Natural killer cell treated with Interleukin-12 subunit alpha and Interleukin-12 subunit beta and Interleukin-15 and Interleukin-18, amount 100 ng/mL, for 72 hours (primary cell): ENCODE measurements around the gene TEAD4. TPM values are rescaled to one million over a fixed set of nuclear protein-coding genes. Genes with fewer than 3 reads are reported as not detected.

ENCODE experiments used
- ATAC-seq, 2 donors: fragments of 150-1000 bp; cut with Tn5 transposase in 1 of 2; sonication (Bioruptor Pico), chemical (Tn5 transposase) in 1 of 2; 2 replicates each; pipeline ENCODE4 v1.10.0; 2021
- DNase-seq: peaks from one replicate; pipeline ENCODE4 v3.0.0; 2022; ENCODE audit warnings: low spot score
- H3K27ac Mint-ChIP-seq, 2 donors: 1 replicate in 1 of 2; 2 replicates in 1 of 2; pipeline ENCODE4 v1.8.0; 2022; ENCODE audit warnings: mixed read lengths in 2 of 2, mild to moderate bottlenecking in 1 of 2, moderate library complexity in 1 of 2
- H3K27me3 Mint-ChIP-seq, 2 donors: 1 replicate in 1 of 2; 2 replicates in 1 of 2; pipeline ENCODE4 v1.8.0; 2022; ENCODE audit warnings: mixed read lengths in 2 of 2
- H3K36me3 Mint-ChIP-seq: one replicate; pipeline ENCODE4 v1.8.0; 2022; ENCODE audit warnings: mixed read lengths
- H3K4me1 Mint-ChIP-seq, 2 donors: 1 replicate in 1 of 2; 2 replicates in 1 of 2; pipeline ENCODE4 v1.8.0; 2022; ENCODE audit warnings: low read depth in 2 of 2, mixed read lengths in 2 of 2, mild to moderate bottlenecking in 1 of 2
- H3K4me3 Mint-ChIP-seq: one replicate; pipeline ENCODE4 v1.8.0; 2022; ENCODE audit warnings: mixed read lengths
- H3K9me3 Mint-ChIP-seq: 2 replicates; pipeline ENCODE4 v1.8.0; 2022; ENCODE audit warnings: mixed read lengths
- total RNA-seq, 2 donors: library from RNA; stranded (reverse); gene quantifications; one replicate each; pipeline ENCODE4 v1.2.3, GENCODE V29; 2022

Gene TEAD4
- total RNA-seq, 2 donors from 2014 or later, result 0.33 TPM; not detected in 1

DNA sequence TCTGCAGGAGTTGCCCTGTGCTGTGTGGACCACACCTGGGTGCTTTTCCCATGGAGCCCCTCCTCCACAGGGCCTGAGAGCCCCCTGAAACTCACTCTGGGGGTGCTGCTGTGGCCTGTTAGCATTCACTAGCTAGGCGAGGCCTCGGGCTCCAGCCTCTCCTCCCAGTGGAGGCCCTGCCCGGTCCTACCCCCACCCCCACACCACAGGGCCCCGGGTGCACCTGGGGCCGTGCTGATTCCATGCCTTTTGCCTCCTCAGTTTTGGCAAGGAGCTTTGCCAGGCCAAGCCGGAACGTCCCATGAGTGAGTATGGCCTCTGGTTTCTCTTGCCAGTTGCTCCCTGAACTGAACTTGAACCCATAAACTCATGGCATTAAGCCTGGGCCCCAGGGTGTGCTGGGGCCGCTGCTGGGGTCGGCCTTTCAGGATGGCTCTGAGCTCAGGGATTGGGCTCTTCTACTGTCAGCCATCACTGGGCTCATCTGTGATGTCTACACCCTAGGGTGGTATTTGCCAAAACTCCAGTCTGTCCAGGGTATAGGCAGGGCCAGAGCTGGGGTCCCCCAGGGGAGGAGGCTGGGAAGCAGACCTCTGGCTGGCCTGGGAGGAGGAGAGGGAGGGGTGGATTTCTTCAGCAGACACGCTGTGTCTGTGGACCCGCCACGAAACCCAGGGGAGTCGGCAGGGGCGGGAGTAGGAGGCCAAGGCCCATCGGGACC is 59.2 kb downstream of the TEAD4 start:
- Mint-ChIP-seq H3K27ac (no peak overlapping the region), H3K27me3 (no peaks in the 10 kb centered on the region), H3K4me3 (no peak overlapping the region), H3K4me1 (no peaks in the 10 kb centered on the region), H3K9me3 (no peaks in the 10 kb centered on the region), H3K36me3 (no peaks in the 10 kb centered on the region)
- ATAC-seq (no peak), DNase-seq (no peak)

DNA sequence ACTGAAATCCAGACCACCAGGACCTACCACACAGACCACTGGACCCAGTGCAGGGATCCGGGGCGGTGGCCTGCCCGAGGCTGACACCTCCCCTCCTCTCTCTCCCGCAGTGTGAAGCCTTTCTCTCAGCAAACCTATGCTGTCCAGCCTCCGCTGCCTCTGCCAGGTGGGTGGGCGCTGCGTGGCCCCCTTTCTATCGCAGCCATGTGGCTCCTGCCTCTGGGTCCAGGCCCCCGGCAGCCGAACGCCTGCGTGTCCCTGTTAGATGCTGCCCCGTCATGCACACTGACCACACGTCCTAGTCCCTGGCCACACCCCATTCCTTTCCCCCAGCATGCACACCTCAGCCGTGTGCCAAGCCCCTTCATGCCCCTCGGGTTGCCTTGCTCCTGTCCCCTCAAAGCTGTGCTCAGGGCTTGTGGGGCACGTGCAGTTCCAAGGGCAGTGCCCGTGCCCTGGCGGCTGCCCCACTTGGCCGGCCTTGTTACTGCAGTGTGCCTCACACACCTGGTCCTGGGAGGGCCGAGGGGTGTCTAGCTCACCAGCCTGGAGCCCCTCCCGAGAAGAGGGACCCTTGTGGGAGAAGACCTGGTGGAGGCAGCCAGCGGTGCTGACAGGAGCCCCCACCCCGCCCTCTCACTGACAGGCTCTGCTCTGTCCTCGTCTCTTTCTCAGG is 59.9 kb downstream of the TEAD4 start:
- no peaks in the 10 kb centered on the region for H3K4me1 Mint-ChIP-seq
- no peaks in the 10 kb centered on the region for H3K27me3 Mint-ChIP-seq
- H3K9me3 Mint-ChIP-seq, result no peaks in the 10 kb centered on the region
- no peak overlapping the region for H3K4me3 Mint-ChIP-seq
- ATAC-seq, result peak; percentile 7 to 20
- no peaks in the 10 kb centered on the region for H3K36me3 Mint-ChIP-seq
- DNase-seq, result no peak
- H3K27ac Mint-ChIP-seq, result peak overlapping the region in 1 of 2 donors; percentile 14

DNA sequence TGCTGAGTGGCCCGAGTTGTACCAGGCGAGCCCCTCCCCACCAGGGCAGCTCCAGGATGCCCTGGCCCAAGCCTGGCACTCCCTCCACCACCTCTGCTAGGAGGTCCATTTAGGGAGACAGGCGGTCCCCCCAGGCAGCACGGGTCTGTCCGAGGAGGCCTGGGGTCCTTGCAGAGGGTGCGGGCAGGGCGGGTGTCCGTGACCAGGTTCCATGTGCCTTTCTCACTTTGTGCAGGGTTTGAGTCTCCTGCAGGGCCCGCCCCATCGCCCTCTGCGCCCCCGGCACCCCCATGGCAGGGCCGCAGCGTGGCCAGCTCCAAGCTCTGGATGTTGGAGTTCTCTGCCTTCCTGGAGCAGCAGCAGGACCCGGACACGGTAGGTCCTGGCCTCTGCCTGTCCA is 61.2 kb downstream of the TEAD4 start:
- Mint-ChIP-seq H3K27me3 (no peaks in the 10 kb centered on the region), H3K27ac (no peak overlapping the region), H3K4me1 (no peaks in the 10 kb centered on the region), H3K9me3 (no peaks in the 10 kb centered on the region), H3K4me3 (no peak overlapping the region), H3K36me3 (no peaks in the 10 kb centered on the region)
- ATAC-seq (no peak), DNase-seq (no peak)

DNA sequence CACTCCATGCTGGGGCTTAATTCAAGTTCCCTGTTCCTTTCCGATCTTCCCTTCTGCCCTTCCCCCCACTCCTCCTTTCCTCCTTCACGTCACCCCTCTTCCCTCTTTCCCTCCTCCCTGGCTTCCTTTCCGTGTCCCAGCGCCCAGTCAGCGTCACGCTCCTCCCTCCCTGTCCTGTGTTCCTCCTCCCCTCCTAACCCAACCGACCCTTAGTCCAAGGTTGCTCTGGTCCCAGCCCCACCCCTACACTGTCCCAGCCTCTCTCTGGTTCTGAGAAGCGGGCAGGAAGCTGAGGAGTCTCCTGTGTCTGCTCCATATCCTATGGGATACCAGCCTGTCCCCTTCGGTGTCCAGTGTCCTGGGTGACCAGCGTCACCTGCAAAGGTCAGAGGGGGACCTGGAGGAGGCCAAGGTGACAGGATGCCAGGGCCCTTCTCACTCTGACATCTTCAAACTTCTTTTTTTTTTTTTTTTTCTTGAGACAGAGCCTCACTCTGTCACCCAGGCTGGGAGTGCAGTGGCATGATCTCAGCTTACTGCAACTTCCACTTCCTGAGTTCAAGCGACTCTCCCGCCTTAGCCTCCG is 61.7 kb downstream of the TEAD4 start:
- Mint-ChIP-seq H3K27me3 (no peaks in the 10 kb centered on the region), H3K4me3 (no peak overlapping the region), H3K4me1 (no peaks in the 10 kb centered on the region), H3K36me3 (no peaks in the 10 kb centered on the region), H3K27ac (no peak overlapping the region), H3K9me3 (no peaks in the 10 kb centered on the region)
- DNase-seq, result no peak
- ATAC-seq, result no peak

DNA sequence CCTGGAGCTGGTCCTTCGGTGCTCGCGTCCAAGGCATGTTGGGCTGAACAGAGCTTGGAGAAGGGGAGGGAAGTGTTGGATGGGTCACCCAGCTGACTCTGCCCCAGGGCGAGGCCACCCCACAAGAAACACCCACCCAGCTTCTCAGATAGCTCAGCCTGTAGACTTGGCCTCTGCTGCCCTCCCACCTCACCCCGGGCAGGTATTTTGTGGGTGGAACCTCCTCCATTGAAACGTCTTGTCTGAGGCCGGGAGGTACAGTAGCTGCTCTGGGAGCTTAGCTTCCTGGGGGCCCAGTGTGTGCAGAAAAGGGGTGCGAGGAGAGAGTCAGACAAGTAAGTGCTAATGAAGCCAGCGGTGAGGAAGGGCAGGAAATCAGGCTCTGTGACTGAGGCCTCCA is 63.2 kb downstream of the TEAD4 start:
- ATAC-seq (no peak), DNase-seq (no peak)
- H3K27me3 Mint-ChIP-seq, result no peaks in the 10 kb centered on the region
- no peaks in the 10 kb centered on the region for H3K36me3 Mint-ChIP-seq
- no peak overlapping the region for H3K4me3 Mint-ChIP-seq
- H3K4me1 Mint-ChIP-seq, result no peaks in the 10 kb centered on the region
- H3K27ac Mint-ChIP-seq, result no peak overlapping the region
- H3K9me3 Mint-ChIP-seq, result no peaks in the 10 kb centered on the region

DNA sequence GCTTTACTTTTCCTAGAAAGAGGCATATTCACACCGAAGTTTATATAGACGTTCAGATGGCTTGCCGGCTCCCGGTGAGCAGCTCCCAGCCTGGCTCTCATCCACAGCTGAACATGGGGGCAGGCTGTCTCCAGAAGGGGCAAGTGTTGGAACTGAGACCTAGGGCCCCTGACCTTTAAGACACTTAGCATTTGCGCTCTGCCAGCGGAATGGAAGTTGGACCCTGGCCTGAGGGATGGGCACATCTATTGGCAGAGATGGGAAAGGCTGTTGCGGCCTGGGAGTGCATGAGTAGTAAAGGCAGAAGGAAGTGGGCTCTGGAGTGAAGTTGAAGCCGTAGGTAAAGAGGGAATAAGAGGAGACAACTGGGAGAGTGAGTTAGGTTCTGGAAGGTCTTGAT is 63.8 kb downstream of the TEAD4 start:
- Mint-ChIP-seq H3K4me3 (no peak overlapping the region), H3K27me3 (no peaks in the 10 kb centered on the region), H3K4me1 (no peaks in the 10 kb centered on the region), H3K9me3 (no peaks in the 10 kb centered on the region), H3K36me3 (no peaks in the 10 kb centered on the region), H3K27ac (no peak overlapping the region)
- ATAC-seq (no peak), DNase-seq (no peak)

DNA sequence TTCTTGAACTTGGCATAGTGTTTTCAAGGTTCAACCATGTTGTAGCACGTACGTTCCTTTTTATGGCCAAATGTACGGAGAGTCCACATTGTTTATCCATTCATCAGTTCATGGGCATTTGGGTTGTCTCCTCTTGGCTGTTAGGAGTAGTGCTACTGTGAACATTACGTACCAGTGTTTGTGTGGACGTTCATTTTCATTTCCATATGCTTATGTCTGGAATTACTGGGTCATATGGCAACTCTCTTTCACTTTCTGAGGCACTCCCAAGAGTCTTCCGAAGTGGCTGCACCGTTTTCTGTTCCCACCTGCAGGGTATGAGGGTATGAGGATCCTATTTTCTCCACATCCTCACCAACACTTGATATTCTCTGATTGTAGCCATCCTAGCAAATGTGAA is 68.9 kb downstream of the TEAD4 start:
- Mint-ChIP-seq H3K27ac (no peak overlapping the region), H3K36me3 (no peaks in the 10 kb centered on the region), H3K4me1 (no peaks in the 10 kb centered on the region), H3K27me3 (peaks cover 0 to 3% of the 10 kb centered on the region in 2 donors), H3K4me3 (no peak overlapping the region), H3K9me3 (no peaks in the 10 kb centered on the region)
- no peak for DNase-seq
- ATAC-seq, result no peak

DNA sequence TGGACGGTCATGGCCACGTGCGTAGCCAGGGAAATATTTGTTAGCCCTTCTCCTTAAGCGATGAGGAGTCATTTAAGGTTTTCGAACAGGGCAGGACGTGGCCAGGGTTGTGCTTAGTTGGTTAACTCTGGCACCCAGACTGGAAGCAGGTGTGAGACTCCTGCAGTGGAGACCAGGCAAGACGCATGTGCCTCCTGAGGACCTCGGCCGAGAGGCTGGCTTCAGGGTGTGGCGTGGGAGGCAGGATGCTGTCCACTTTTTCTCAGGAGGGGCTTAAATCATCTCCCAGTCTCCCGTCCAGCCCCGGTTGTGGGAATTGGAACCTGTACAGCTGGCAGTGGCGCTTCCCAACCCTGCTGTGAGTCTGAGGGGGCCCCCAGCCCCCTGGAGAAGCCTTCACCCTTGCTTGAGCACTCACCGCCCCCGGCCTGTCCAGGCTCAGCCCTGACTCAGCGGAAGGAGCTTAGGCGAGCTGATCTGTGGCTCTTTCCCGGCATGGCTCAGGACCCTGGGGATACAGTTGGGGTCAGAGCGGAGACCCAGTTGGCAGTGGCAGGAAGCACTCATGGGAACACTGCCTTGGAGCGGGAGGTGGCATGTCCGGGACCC is 71.7 kb downstream of the TEAD4 start:
- H3K4me1 Mint-ChIP-seq, result no peaks in the 10 kb centered on the region
- no peaks in the 10 kb centered on the region for H3K9me3 Mint-ChIP-seq
- H3K4me3 Mint-ChIP-seq, result no peak overlapping the region
- no peak overlapping the region for H3K27ac Mint-ChIP-seq
- peaks cover 0 to 3% of the 10 kb centered on the region in 2 donors for H3K27me3 Mint-ChIP-seq
- ATAC-seq (no peak), DNase-seq (no peak)
- no peaks in the 10 kb centered on the region for H3K36me3 Mint-ChIP-seq

DNA sequence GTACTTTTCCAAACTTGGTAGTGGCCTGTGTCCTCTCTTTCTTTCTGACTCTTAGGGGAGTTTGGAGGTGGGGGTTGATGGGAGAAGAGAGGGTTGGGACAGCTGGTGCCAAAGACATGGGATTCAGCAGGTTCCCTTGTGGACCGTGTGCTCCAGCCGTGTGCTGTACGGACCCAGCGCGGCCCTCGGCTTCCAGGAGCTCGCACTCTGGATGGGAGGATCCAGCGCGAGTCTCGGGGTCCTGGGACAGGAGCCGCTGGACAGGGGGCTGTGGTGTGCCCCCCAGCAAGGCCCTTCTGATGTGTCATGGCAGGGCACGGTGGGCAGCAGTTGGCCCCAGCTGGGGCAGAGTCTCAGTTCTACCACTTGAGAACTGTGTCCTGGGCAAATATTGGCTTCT is 73.0 kb downstream of the TEAD4 start:
- Mint-ChIP-seq H3K9me3 (no peaks in the 10 kb centered on the region), H3K4me1 (no peaks in the 10 kb centered on the region), H3K36me3 (no peaks in the 10 kb centered on the region), H3K27ac (no peak overlapping the region), H3K4me3 (no peak overlapping the region), H3K27me3 (peaks cover 0 to 3% of the 10 kb centered on the region in 2 donors)
- ATAC-seq (no peak), DNase-seq (no peak)

DNA sequence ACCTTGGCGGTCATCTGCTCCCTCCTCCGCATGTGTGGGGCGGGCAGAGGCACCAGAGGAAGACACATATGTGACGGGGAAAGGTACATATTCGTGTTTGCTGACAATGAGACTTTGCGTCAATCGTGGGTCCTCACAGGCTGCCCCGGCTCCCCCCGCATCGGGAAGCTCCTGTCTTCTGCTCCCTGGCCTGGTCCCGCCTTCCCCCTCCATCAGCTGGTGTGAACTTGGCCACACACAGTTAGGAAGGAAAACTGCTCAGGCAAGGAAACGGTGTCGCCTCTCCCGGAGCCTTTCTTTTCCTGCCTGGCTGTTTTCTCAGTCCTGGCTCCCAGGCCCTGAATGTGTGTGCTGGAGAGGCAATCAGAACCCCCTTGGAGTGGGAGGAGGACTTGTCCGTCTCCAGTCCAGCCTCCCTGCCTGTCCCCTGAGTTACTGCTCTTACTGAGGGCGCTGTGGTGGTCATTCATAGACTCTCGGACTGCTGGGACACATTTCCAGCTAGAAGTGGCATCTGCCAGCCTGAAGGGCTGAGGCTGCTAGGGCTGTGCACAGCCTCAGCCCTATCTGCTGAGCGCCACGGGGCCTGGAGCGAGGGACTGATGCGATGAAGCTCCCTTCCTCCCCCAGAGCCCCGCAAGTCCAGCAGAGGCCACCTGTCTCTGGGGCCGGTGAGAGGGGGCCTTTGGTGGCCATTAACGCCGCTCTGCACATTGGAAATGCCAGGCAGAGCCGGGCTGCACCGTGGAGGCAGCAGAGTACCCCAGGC is 73.8 kb downstream of the TEAD4 start:
- no peak overlapping the region for H3K4me3 Mint-ChIP-seq
- H3K36me3 Mint-ChIP-seq, result no peaks in the 10 kb centered on the region
- no peaks in the 10 kb centered on the region for H3K9me3 Mint-ChIP-seq
- H3K27me3 Mint-ChIP-seq, result peaks cover 0 to 3% of the 10 kb centered on the region in 2 donors
- ATAC-seq, result no peak
- H3K27ac Mint-ChIP-seq, result no peak overlapping the region
- H3K4me1 Mint-ChIP-seq, result no peaks in the 10 kb centered on the region
- DNase-seq, result no peak

DNA sequence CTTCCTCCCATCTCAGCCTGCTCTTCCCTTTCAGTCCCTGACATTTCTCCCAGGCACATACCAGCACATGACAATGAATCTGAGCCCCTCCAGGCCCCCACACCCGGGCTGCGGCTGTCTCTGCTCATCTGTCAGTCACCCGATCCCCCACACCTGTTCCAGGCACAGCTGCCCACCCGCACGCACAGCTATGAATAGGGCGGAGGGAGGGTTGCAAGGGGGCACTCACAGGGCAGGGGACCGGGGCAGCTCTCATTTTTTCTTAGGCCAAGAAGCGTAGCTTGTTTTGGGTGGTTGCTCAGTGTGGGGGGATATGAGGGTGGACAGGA is 74.3 kb downstream of the TEAD4 start:
- DNase-seq (no peak), ATAC-seq (no peak)
- Mint-ChIP-seq H3K27ac (no peak overlapping the region), H3K4me1 (no peaks in the 10 kb centered on the region), H3K36me3 (no peaks in the 10 kb centered on the region), H3K9me3 (no peaks in the 10 kb centered on the region), H3K27me3 (peaks cover 0 to 3% of the 10 kb centered on the region in 2 donors), H3K4me3 (no peak overlapping the region)

DNA sequence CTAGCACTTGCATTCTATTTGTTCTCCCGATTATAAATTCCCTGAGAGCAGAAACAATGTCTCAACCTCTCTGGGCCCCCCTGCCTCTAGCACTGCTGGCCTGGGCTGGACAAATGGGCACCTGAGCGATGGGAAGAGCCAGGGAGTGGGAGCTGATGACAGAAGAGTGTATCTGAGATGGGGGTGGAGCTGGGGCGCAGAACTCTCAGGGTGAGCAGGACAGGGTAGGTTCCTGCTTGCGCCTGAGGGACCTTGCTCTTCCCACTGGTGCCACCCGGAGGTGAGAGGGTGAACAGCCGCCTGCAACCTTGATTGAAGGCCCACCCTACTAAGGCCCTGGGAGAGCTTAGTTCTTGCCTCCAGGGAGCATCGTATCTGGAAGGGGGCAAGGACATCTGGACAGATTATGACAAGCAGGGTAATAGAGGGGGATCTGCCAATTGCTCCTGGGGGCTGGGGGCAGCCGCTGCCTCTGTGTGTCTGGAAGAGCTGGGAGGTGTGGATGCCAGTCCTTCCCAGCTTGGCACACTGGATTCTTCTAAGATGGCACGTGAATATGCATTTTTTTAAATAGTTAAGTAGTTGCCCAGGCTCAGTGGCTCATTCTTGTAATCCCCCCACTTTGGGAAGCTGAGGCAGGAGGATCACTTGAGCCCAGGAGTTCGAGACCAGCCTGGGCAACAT is 75.0 kb downstream of the TEAD4 start:
- Mint-ChIP-seq H3K27ac (no peak overlapping the region), H3K4me3 (no peak overlapping the region), H3K9me3 (no peaks in the 10 kb centered on the region), H3K36me3 (no peaks in the 10 kb centered on the region), H3K27me3 (peaks cover 0 to 3% of the 10 kb centered on the region in 2 donors), H3K4me1 (no peaks in the 10 kb centered on the region)
- ATAC-seq (peak in 1 of 2 donors; percentile 50), DNase-seq (no peak)

DNA sequence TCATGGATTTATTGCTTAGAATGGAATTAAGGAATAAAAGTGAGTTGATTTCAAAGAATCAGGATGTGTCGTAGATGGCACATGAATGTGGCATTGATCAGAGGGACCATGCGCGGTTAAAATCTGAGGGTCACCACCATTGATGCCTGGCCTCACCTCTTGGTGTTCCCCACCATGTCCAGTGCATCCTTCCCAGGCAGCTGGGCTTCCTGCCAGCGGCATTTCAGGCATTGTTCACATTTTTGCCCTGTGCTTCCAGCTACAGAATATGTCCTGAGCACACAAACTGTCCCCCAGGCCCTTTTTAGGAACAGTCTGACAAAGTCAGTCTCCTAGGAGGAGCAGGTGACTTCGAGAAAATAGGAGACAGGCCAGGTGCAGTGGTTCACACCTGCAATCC is 76.0 kb downstream of the TEAD4 start:
- Mint-ChIP-seq H3K9me3 (no peaks in the 10 kb centered on the region), H3K4me3 (no peak overlapping the region), H3K27ac (no peak overlapping the region), H3K36me3 (no peaks in the 10 kb centered on the region), H3K27me3 (peaks cover 0 to 3% of the 10 kb centered on the region in 2 donors), H3K4me1 (no peaks in the 10 kb centered on the region)
- ATAC-seq, result no peak
- no peak for DNase-seq
